22Rv1 (cell line): ENCODE data around the gene TBC1D16.

Experiments
- ZFX ChIP-seq: fragments of 450-650 bp; IDR thresholded peaks from 2 replicates; pipeline ENCODE4 v1.6.1; 2017; ENCODE audit warnings: antibody characterized with exemption, borderline replicate concordance
- TF ChIP-seq, protein P1 (sequence below): fragments of 450-650 bp; IDR thresholded peaks from 2 replicates; pipeline ENCODE4 v1.5.1; 2017; ENCODE audit warnings: mild to moderate bottlenecking

- TF ChIP-seq, protein P1, sequence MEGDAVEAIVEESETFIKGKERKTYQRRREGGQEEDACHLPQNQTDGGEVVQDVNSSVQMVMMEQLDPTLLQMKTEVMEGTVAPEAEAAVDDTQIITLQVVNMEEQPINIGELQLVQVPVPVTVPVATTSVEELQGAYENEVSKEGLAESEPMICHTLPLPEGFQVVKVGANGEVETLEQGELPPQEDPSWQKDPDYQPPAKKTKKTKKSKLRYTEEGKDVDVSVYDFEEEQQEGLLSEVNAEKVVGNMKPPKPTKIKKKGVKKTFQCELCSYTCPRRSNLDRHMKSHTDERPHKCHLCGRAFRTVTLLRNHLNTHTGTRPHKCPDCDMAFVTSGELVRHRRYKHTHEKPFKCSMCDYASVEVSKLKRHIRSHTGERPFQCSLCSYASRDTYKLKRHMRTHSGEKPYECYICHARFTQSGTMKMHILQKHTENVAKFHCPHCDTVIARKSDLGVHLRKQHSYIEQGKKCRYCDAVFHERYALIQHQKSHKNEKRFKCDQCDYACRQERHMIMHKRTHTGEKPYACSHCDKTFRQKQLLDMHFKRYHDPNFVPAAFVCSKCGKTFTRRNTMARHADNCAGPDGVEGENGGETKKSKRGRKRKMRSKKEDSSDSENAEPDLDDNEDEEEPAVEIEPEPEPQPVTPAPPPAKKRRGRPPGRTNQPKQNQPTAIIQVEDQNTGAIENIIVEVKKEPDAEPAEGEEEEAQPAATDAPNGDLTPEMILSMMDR: no peak
- TF ChIP-seq ZFX: no peak
Observed at GRCh38 chr17:80011989-80012555, 23.6 kb downstream of the TBC1D16 start.
